ENCODE data around the gene MYBPC2. TPM values are rescaled to one million over a fixed set of nuclear protein-coding genes. Genes with fewer than 3 reads are reported as not detected.

The MYBPC2 gene
- total and polyA plus RNA-seq, 9 of the 15 experiments (the other 6 are each of a cell fraction or from before 2014, with no cell fraction given): 0.01 to 0.14 (median 0.04) TPM; not detected in 6

DNA sequence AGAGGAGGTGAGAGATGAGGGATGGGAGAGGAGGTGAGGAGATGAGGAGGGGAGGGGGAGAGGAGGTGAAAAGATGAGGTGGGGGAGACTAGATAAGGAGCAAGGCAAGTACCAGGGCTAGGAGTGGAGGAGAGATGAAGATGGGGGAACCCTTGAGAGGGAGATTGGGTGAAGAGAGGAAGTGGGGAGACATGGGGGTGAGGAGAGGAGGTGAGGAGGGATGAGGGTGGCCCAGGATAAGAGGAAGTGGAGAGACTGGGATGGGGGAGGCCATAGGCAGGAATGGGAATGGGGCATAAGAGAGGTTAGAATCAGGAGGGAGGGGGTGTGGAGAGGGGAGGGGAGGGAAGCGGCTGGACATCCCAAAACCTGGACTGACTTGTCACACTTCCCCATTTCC lies 26.9 kb downstream of the MYBPC2 start:
- Histone ChIP-seq H3K9ac (ENCODE audit: insufficient read depth in 1 of 2, low read depth in 2 of 2, low read length in 2 of 2) (no peak overlapping the region), H3K79me2 (ENCODE audit: control insufficient read depth, insufficient read depth, low read length) (no peaks in the 10 kb centered on the region), H3K9me3 (replicated peaks; ENCODE audit: control insufficient read depth, insufficient read depth, low read depth, low read length) (no peaks in the 10 kb centered on the region), H3K4me2 (ENCODE audit: insufficient read depth, low read length) (no peak overlapping the region), H3K4me3 (no peak overlapping the region), H2AFZ (ENCODE audit: low read depth, low read length) (no peak overlapping the region), H3K4me1 (replicated peaks in 1 of 2; ENCODE audit: control insufficient read depth in 2 of 2, insufficient read depth in 2 of 2, low read length in 2 of 2) (peaks cover 4 to 23% of the 10 kb centered on the region in 2 experiments; a peak in 4 of 5 replicates), H3K27ac (ENCODE audit: extremely low read depth, low read depth, low read length) (no peak overlapping the region), H3K36me3 (ENCODE audit: control insufficient read depth, insufficient read depth, low read length) (no peaks in the 10 kb centered on the region), H3K9me1 (ENCODE audit: control insufficient read depth, insufficient read depth, low read length) (no peaks in the 10 kb centered on the region), H4K20me1 (replicated peaks; ENCODE audit: control insufficient read depth, insufficient read depth, low read length) (no peaks in the 10 kb centered on the region), H3K27me3 (ENCODE audit: control insufficient read depth in 2 of 2, insufficient read depth in 2 of 2, low read length in 2 of 2) (peaks cover 6 to 17% of the 10 kb centered on the region in 2 experiments; a peak in 4 of 5 replicates)
- no CpG with 5 or more reads among the region's 1 CpG for WGBS (ENCODE audit: insufficient coverage, low coverage, missing lambda C conversion rate)
- ChIA-PET CTCF (ENCODE audit: low intra/inter-chr PET ratio) (interaction anchor here (0.9 kb wide), 1 partner anchor 102 kb away, joined by 5 read pairs; no protein-coding TSS in a partner anchor), POLR2A (no interaction called here)
- BruUV-seq (replicated peaks): no TSS peak
- no peak for DNase-seq (ENCODE audit: extremely low read depth in 1 of 4, low spot score in 3 of 4)
- in situ Hi-C loops (cut with MboI) (loop anchor here (5.0 kb wide), 1 partner anchor 92 kb away; the partner anchor contains the start of gene NAPSA), intact Hi-C loops (cut with micrococcal nuclease) (loop anchor here (2.0 kb wide), 1 partner anchor 45 kb away; no protein-coding TSS in a partner anchor)
- no peak for FAIRE-seq
- TF ChIP-seq, protein P1, sequence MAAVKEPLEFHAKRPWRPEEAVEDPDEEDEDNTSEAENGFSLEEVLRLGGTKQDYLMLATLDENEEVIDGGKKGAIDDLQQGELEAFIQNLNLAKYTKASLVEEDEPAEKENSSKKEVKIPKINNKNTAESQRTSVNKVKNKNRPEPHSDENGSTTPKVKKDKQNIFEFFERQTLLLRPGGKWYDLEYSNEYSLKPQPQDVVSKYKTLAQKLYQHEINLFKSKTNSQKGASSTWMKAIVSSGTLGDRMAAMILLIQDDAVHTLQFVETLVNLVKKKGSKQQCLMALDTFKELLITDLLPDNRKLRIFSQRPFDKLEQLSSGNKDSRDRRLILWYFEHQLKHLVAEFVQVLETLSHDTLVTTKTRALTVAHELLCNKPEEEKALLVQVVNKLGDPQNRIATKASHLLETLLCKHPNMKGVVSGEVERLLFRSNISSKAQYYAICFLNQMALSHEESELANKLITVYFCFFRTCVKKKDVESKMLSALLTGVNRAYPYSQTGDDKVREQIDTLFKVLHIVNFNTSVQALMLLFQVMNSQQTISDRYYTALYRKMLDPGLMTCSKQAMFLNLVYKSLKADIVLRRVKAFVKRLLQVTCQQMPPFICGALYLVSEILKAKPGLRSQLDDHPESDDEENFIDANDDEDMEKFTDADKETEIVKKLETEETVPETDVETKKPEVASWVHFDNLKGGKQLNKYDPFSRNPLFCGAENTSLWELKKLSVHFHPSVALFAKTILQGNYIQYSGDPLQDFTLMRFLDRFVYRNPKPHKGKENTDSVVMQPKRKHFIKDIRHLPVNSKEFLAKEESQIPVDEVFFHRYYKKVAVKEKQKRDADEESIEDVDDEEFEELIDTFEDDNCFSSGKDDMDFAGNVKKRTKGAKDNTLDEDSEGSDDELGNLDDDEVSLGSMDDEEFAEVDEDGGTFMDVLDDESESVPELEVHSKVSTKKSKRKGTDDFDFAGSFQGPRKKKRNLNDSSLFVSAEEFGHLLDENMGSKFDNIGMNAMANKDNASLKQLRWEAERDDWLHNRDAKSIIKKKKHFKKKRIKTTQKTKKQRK (IDR thresholded peaks at IDR 0.05; ENCODE audit: borderline replicate concordance, low read depth, low read length): no peak
- TF ChIP-seq SPI1 (IDR thresholded peaks at IDR 0.05; ENCODE audit: borderline replicate concordance, low read depth, low read length) (peak; percentile 59; the same call in 1 of the 2 replicates), ZNF184 (CRISPR knock-in tag; IDR thresholded peaks at IDR 0.05) (no peak)
- TF ChIP-seq, protein P2, sequence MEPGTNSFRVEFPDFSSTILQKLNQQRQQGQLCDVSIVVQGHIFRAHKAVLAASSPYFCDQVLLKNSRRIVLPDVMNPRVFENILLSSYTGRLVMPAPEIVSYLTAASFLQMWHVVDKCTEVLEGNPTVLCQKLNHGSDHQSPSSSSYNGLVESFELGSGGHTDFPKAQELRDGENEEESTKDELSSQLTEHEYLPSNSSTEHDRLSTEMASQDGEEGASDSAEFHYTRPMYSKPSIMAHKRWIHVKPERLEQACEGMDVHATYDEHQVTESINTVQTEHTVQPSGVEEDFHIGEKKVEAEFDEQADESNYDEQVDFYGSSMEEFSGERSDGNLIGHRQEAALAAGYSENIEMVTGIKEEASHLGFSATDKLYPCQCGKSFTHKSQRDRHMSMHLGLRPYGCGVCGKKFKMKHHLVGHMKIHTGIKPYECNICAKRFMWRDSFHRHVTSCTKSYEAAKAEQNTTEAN (CRISPR knock-in tag; IDR thresholded peaks at IDR 0.05): no peak
- ATAC-seq: no peak

All from K562 (cell line).